ENCODE results near the gene CHTF18.

Gene CHTF18

GRCh38 chr16:813204-813915, 24.9 kb downstream of the CHTF18 start:
- TF ChIP-seq CTCF (IDR thresholded peaks at IDR 0.05; ENCODE audit: insufficient read depth, low read depth, low read length, missing control alignments), result peak; percentile 24
- H3K4me3 ChIP-seq (ENCODE audit: low read length), result no peak overlapping the region
- no peak for DNase-seq (ENCODE audit: low read depth)

DNA sequence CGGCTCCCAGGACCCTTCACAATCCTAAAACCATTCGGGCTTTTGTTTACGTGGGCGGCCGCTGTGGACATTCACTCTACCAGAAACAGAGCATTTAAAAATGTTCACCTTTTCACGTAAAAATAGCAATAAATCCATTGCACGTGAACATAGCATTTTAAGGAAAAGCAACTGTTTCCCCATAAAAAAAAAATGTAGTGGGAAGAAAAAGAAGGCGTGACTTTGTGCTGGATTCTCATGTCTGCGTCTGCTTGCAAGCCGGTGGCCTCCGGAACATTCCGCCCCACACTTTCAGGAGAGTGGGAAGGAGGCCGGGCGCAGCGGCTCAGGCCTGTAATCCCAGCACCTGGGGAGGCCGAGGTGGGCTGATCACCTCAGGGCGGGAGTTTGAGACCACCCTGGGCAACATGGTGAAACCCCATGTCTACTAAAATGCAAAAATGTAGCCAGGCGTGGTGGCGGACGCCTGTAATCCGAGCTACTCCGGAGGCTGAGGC, 25.5 kb downstream of the CHTF18 start:
- DNase-seq (ENCODE audit: low read depth), result no peak
- H3K4me3 ChIP-seq (ENCODE audit: low read length), result no peak overlapping the region
- no peak for TF ChIP-seq CTCF (IDR thresholded peaks at IDR 0.05; ENCODE audit: insufficient read depth, low read depth, low read length, missing control alignments)

DNA sequence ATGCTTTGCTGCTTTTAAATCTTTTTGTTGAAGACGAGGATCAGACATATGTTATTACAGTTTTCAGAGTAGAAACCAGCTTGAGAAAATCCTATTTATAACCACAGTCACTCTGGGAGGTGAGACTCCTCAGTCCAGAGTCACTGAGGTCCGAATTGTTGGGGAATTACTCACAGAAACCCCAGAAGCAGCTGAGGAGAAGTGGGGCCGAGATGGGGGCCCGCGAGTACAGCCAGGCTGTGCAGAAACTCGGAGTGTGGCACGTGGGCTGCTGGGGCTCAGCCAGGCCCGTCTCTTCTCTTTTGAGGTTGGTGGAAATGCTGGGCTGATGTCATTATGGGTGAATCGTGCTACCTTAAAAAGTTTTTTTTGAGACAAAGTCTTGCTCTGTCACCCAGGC, 26.6 kb downstream of the CHTF18 start:
- no peak for TF ChIP-seq CTCF (IDR thresholded peaks at IDR 0.05; ENCODE audit: insufficient read depth, low read depth, low read length, missing control alignments)
- H3K4me3 ChIP-seq (ENCODE audit: low read length), result no peak overlapping the region
- DNase-seq (ENCODE audit: low read depth), result no peak

DNA sequence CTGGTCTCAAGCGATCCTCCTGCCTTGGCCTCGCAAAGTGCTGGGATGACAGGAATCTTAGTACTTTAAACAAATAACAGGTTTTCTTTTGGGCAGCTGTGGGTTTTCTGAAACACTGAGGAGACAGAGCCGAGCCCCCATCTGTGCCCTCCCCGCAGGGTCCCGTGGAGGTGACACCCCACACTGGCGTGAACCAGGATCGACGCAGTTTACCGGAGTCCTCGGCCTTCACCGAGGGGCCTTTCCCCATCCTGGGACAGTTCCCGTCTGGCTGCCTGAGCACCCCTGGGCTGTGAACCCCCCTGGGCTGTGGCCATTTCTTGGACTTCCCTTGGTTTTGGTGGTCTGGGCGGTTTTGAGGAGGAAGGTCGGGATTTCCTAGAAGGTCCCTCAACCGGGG, 27.4 kb downstream of the CHTF18 start:
- no peak overlapping the region for H3K4me3 ChIP-seq (ENCODE audit: low read length)
- DNase-seq (ENCODE audit: low read depth), result no peak
- no peak for TF ChIP-seq CTCF (IDR thresholded peaks at IDR 0.05; ENCODE audit: insufficient read depth, low read depth, low read length, missing control alignments)

- no peak for TF ChIP-seq CTCF (IDR thresholded peaks at IDR 0.05; ENCODE audit: insufficient read depth, low read depth, low read length, missing control alignments)
- no peak for DNase-seq (ENCODE audit: low read depth)
- H3K4me3 ChIP-seq (ENCODE audit: low read length), result no peak overlapping the region
These were observed 28.8 kb downstream of the CHTF18 start for GRCh38 chr16:817001-817906.

GRCh38 chr16:818132-818531, 29.7 kb downstream of the CHTF18 start:
- no peak for TF ChIP-seq CTCF (IDR thresholded peaks at IDR 0.05; ENCODE audit: insufficient read depth, low read depth, low read length, missing control alignments)
- DNase-seq (ENCODE audit: low read depth), result no peak
- no peak overlapping the region for H3K4me3 ChIP-seq (ENCODE audit: low read length)
